ENCODE measurements around the gene SH3TC1.

SH3TC1 gene

GRCh38 chr4:8241211-8241779 lies 42.2 kb downstream of the SH3TC1 start:
- no peak for DNase-seq (ENCODE audit: low read depth in 1 of 2, low spot score in 1 of 2)

- peak; percentile 54 to 79 for DNase-seq (ENCODE audit: low read depth in 1 of 2, low spot score in 1 of 2)
Observed at GRCh38 chr4:8241895-8242696, 43.0 kb downstream of the SH3TC1 start.

GRCh38 chr4:8242782-8243560 lies 43.9 kb downstream of the SH3TC1 start:
- no peak for DNase-seq (ENCODE audit: low read depth in 1 of 2, low spot score in 1 of 2)

- DNase-seq (ENCODE audit: low read depth in 1 of 2, low spot score in 1 of 2): no peak
Observed at GRCh38 chr4:8244001-8244757, 45.1 kb downstream of the SH3TC1 start.

- DNase-seq (ENCODE audit: low read depth in 1 of 2, low spot score in 1 of 2): no peak
Observed at GRCh38 chr4:8244931-8245460, 45.9 kb downstream of the SH3TC1 start.

GRCh38 chr4:8245884-8246833 lies 47.1 kb downstream of the SH3TC1 start:
- no peak for DNase-seq (ENCODE audit: low read depth in 1 of 2, low spot score in 1 of 2)

DNA sequence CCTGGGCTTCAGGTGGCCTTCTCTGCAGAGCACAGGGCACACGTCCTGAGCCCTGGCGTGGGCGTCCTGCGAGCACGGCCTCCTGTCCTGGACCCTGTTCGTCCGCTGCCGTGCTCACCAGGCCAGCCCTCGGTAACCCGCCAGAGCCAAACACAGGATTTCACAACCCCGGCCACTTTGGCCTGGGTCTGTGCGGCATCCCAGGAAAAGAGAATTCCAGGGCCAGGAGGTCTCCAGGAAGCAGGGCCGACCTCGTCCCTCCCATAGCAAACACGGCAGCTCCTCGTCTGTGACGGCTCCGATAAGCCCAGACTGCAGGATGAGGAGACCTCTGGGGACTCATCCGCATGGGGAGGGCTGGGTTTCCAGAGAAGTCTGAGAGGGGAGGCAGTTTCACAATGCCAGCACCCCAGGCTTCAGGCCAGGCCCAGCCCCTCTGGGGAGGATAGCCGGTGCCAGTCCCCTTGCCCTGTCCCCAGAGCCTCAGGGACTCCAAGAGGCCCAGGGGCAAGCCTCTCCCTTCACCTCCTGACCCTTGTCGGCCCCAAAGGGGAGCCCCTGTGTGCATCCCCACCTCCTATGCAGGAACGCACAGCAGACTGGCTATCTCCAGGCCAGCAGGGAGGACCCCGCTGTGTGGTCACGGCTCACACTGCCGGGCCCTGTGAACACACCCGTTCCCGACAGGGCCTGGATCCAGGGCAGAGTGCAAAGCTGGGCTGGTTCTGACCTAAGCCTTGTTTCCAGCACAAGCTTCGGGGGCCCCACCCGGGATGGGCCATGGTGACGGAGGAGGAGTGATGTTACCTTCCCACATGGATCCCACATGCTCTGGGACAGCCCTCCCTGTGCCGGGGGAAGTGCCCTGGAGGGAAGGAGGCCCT lies 48.2 kb downstream of the SH3TC1 start:
- DNase-seq (ENCODE audit: low read depth in 1 of 2, low spot score in 1 of 2): no peak

- no peak for DNase-seq (ENCODE audit: low read depth in 1 of 2, low spot score in 1 of 2)
Observed at GRCh38 chr4:8248091-8248490, 49.0 kb downstream of the SH3TC1 start.

- DNase-seq (ENCODE audit: low read depth in 1 of 2, low spot score in 1 of 2): no peak
Observed at GRCh38 chr4:8250227-8250626, 51.1 kb downstream of the SH3TC1 start.

GRCh38 chr4:8250637-8251036 lies 51.5 kb downstream of the SH3TC1 start:
- no peak for DNase-seq (ENCODE audit: low read depth in 1 of 2, low spot score in 1 of 2)

DNA sequence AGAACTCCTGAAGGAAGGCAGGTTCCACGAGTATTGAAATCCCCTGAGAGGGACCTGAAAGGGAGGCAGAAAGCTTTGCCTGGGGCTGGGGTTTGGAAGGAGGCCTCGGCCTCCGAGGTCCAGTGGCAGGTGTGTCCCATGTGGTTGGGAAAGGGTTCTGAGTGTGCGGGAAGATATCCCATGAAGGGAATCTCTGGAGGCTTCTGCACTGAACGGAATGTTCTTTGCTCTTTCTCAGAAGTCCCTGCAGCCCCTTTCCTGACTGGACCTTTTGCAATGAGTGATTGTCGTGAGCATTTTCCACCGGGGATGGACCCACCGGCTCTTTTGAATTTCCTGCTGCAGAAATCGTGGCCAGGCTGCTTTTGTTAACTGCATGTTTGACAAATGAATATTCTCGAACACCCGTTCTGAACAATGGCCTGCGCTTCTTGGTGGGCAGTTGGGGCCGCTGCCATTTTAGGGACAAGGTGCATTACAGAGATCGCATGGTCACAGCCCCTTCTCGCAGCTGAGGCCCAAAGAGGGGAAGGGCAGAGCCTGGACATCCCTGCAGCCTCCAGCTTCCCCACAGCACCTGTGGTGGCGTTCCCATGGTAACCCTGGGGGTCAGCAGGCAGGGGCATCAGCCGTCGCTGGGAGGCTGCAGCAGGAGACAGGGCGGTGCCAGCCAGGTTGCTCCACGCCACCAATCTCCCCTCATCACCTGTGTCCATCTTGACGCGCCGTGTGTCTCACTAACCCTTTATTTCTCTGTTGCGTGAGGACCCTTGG lies 52.2 kb downstream of the SH3TC1 start:
- DNase-seq (ENCODE audit: low read depth in 1 of 2, low spot score in 1 of 2): no peak

DNA sequence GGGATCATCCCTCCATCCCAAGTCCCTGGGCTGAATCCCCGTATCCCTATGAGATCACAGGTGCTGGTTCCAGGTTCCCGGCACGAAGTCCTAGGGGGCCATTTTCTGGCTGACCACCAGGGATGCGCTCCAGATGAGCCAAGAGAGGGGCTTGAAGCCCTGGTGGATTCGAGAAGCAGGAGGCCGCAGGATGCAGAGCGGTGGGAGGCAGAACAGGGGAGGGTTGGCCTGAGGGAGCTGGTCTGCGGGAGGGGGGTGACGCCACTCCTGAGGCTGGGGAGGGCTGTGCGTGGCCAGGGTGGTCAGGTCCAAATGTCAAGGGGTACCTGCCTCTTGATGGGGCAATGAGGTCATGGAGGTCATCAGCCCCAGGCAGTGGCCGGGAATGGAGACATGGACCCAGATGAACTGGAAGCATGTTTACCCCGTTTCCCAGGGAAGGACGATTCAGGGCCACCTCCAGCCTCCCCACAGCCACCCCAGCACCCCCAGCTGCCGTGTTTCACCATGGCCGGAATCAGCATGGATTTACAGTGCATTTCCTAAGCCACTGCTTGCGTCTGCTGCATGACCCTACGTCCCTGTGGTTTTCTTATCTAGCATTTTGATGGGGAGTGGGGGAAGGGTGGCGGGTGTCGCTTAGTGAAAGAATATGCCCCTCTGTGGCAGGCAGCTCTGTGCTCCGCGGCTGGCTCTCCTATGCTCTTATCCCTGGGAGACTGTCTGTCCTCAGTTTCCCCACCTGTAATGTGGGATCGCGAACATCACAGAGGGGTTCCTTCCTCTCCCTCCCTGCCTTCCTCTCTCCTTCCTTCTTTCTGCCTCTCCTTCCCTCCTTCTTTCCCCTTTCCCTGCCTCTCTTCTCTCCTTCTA lies 53.4 kb downstream of the SH3TC1 start:
- no peak for DNase-seq (ENCODE audit: low read depth in 1 of 2, low spot score in 1 of 2)

- DNase-seq (ENCODE audit: low read depth in 1 of 2, low spot score in 1 of 2): no peak
Observed at GRCh38 chr4:8254076-8254475, 55.0 kb downstream of the SH3TC1 start.

- DNase-seq (ENCODE audit: low read depth in 1 of 2, low spot score in 1 of 2): no peak
Observed at GRCh38 chr4:8255698-8256441, 56.8 kb downstream of the SH3TC1 start.

GRCh38 chr4:8257854-8258253 lies 58.8 kb downstream of the SH3TC1 start:
- no peak for DNase-seq (ENCODE audit: low read depth in 1 of 2, low spot score in 1 of 2)

DNA sequence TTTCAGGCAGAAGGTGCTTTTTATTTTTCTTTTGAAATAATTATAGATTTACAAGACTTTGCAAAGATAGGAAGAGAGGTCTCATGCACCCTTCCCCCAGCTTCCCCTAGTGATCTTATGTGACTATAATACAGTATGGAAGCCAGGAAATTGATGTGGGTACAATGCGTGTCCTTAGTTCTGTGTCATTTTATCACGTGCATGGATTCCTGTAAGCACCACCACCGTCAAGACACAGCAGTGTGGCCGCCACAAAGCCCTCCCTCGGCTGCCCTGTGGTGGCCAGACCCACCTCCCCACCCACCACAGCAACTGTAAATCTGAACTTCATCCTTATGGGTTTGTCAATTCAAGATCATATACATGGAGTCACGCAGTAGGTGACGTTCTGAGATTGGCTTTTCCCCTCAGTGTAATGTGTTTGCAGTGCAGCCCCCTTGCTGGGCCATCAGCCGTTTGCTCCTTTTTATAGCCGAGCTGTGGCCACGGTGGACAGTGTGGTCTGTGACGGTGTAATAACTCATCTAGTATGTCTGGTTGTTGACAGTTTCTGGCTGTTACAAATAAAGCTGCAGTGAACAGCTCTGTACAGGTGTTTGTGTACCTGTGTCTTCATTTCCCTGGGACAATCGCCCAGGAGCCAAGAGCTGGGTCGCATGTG lies 59.6 kb downstream of the SH3TC1 start:
- DNase-seq (ENCODE audit: low read depth in 1 of 2, low spot score in 1 of 2): no peak
